Measurements from ENCODE around the gene WWOX.

GRCh38 chr16:79082970-79083369, 983.5 kb downstream of the WWOX start:
- TF ChIP-seq EZH2 (IDR thresholded peaks at IDR 0.05; ENCODE audit: low read depth, low read length, severe bottlenecking) (no peak), POLR2A (IDR thresholded peaks at IDR 0.05; ENCODE audit: control extremely low read depth in 1 of 2, low read depth in 2 of 2, low read length in 2 of 2) (no peak), MAX (IDR thresholded peaks at IDR 0.05) (no peak), CTCF (IDR thresholded peaks at IDR 0.05; ENCODE audit: control extremely low read depth in 1 of 3, insufficient read depth in 1 of 3, low read depth in 1 of 3, low read length in 3 of 3) (no peak), SIN3A (conservative IDR thresholded peaks at IDR 0.05 in 1 of 2, IDR thresholded peaks at IDR 0.05 in 1 of 2; ENCODE audit: low read depth in 1 of 2, low read length in 2 of 2) (no peak), ZNF274 (IDR thresholded peaks at IDR 0.05; ENCODE audit: borderline replicate concordance, extremely low read depth, low read length) (no peak), HDAC6 (IDR thresholded peaks at IDR 0.05; ENCODE audit: low read depth, low read length) (no peak)
- TF ChIP-seq, protein P1, sequence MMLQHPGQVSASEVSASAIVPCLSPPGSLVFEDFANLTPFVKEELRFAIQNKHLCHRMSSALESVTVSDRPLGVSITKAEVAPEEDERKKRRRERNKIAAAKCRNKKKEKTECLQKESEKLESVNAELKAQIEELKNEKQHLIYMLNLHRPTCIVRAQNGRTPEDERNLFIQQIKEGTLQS (IDR thresholded peaks at IDR 0.05; ENCODE audit: insufficient read depth, low read depth, low read length), result no peak

Measured in H1 (cell line).